Dendritic cell treated with granulocyte-macrophage colony-stimulating factor and Interleukin-4, amounts not matched to agents 40 ng/mL and 50 ng/mL, for 4 days (primary cell): ENCODE data around the gene SPTBN1.

Source experiments
- H3K27ac Mint-ChIP-seq: one replicate; pipeline ENCODE4 v1.8.0; 2022; ENCODE audit warnings: mild to moderate bottlenecking, mixed read lengths
- H3K27me3 Mint-ChIP-seq: one replicate; pipeline ENCODE4 v1.8.0; 2022; ENCODE audit warnings: mild to moderate bottlenecking, mixed read lengths
- H3K36me3 Mint-ChIP-seq: one replicate; pipeline ENCODE4 v1.8.0; 2022; ENCODE audit warnings: low read depth, mixed read lengths
- H3K4me1 Mint-ChIP-seq: one replicate; pipeline ENCODE4 v1.8.0; 2022; ENCODE audit warnings: low read depth, mixed read lengths
- H3K4me3 Mint-ChIP-seq: one replicate; pipeline ENCODE4 v1.8.0; 2022; ENCODE audit warnings: mild to moderate bottlenecking, moderate library complexity, mixed read lengths
- H3K9me3 Mint-ChIP-seq: one replicate; pipeline ENCODE4 v1.8.0; 2022; ENCODE audit warnings: mixed read lengths
- intact Hi-C: fragments of 100-400 bp; cut with micrococcal nuclease; formaldehyde crosslinking; loops from one replicate; pipeline ENCODE4 v1.15.0; 2022

SPTBN1 gene

GRCh38 chr2:54608224-54608623 is 152.1 kb downstream of the SPTBN1 start:
- Mint-ChIP-seq H3K9me3 (no peaks in the 10 kb centered on the region), H3K27ac (no peak overlapping the region), H3K4me1 (peaks cover 21% of the 10 kb centered on the region), H3K4me3 (no peak overlapping the region), H3K27me3 (no peaks in the 10 kb centered on the region), H3K36me3 (no peaks in the 10 kb centered on the region)
- intact Hi-C loops = no loop called here

DNA sequence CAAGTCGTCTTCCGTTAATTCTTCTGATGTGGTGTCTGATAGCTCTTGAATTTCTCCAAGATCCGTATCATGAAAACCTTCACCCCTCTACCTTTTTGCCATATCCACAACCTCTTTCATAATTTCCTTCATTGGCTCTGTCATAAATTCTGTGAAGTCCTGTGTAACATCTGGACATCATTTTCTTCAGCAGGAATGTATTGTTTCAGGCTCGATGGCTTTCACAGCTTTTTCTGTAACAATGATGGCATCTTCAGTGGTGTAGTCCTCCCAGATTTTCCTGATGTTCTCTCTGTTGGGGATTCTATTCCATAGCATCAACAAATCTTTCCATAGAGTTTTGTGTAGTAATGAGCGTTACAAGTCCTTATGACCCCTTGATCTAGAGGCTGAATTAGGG is 153.1 kb downstream of the SPTBN1 start:
- Mint-ChIP-seq H3K4me3 (no peak overlapping the region), H3K9me3 (no peaks in the 10 kb centered on the region), H3K4me1 (peaks cover 15% of the 10 kb centered on the region), H3K27me3 (no peaks in the 10 kb centered on the region), H3K27ac (no peak overlapping the region), H3K36me3 (no peaks in the 10 kb centered on the region)
- intact Hi-C loops = no loop called here

DNA sequence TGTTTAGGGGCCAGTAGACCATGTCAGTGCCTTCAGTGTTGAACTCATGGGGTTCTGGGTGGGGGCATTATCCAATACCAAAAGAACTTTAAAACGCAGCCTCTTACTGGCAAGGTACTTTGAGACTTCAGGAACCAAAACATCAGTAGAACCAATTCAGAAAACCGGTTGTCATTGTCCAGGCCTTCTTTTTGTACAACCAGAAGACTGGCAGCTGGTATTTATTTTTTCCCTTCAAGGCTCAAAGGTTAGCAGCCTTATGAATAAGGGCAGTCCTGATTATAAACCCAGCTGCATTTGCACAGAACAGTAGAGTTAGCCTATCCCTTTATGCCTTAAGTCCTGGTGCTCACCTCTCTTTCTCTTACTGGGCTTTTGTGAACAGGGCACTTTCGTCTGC is 153.5 kb downstream of the SPTBN1 start:
- Mint-ChIP-seq H3K27ac (no peak overlapping the region), H3K36me3 (no peaks in the 10 kb centered on the region), H3K27me3 (no peaks in the 10 kb centered on the region), H3K4me1 (peaks cover 11% of the 10 kb centered on the region), H3K4me3 (no peak overlapping the region), H3K9me3 (no peaks in the 10 kb centered on the region)
- intact Hi-C loops = no loop called here

GRCh38 chr2:54610700-54611099 is 154.6 kb downstream of the SPTBN1 start:
- Mint-ChIP-seq H3K4me1 (peaks cover 2% of the 10 kb centered on the region), H3K27ac (no peak overlapping the region), H3K27me3 (no peaks in the 10 kb centered on the region), H3K36me3 (no peaks in the 10 kb centered on the region), H3K9me3 (no peaks in the 10 kb centered on the region), H3K4me3 (no peak overlapping the region)
- intact Hi-C loops = no loop called here

DNA sequence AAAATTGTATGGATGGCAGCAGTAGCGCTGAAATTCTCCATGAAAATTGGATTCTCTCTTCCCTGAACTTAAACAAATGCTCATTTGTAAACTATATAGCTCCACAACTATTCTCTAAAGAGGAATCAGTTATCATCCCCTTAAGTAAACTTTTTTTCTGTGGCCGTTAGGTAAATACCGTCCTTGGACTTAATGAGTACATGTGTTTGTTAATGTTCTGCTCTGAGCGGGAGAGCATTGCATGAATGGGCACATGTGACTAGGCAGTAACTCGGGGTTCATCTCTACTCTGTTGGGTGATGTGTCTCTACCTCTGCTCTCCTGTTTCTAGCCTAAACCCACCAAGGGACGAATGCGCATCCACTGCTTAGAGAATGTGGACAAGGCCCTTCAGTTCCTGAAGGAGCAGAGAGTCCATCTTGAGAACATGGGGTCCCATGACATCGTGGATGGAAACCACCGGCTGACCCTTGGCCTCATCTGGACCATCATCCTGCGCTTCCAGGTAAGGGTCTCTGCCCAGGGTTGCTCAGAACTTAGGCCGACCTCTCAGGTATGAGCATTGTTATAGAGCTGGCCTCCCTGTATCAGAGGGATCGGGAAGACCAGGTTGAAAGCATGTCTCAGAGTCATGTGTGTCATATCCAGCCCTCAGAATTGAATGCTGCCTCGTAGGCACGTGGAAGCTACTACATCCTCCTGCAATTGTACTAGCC is 155.9 kb downstream of the SPTBN1 start:
- no peaks in the 10 kb centered on the region for H3K27me3 Mint-ChIP-seq
- no peak overlapping the region for H3K27ac Mint-ChIP-seq
- H3K4me3 Mint-ChIP-seq = no peak overlapping the region
- H3K9me3 Mint-ChIP-seq = no peaks in the 10 kb centered on the region
- intact Hi-C loops = no loop called here
- no peaks in the 10 kb centered on the region for H3K36me3 Mint-ChIP-seq
- no peaks in the 10 kb centered on the region for H3K4me1 Mint-ChIP-seq

GRCh38 chr2:54613386-54613785 is 157.3 kb downstream of the SPTBN1 start:
- H3K27ac Mint-ChIP-seq = no peak overlapping the region
- H3K4me1 Mint-ChIP-seq = no peaks in the 10 kb centered on the region
- intact Hi-C loops = no loop called here
- H3K4me3 Mint-ChIP-seq = no peak overlapping the region
- peaks cover 6% of the 10 kb centered on the region for H3K36me3 Mint-ChIP-seq
- no peaks in the 10 kb centered on the region for H3K9me3 Mint-ChIP-seq
- H3K27me3 Mint-ChIP-seq = no peaks in the 10 kb centered on the region

DNA sequence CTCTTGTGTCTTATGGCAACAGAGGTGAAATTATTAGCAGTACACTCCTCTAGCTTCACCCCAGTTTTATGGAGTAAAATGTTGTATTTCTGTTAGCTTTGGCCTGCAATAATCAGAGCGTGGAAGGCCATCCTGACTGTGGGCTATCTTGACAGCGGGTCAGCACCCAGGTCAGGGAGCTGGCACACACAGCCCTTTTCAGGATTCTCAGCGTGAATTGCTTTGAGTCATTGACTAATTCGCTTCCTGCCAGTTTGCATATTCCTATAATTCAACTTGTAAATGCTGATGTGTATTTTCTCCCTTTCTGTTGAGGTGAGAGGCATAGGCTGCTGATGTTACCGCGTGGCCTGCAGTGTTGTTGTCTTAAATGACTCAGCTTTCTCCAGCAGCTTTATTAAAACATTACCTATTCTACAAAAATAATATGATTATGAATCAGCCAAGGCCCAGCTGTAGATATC is 157.7 kb downstream of the SPTBN1 start:
- Mint-ChIP-seq H3K27me3 (no peaks in the 10 kb centered on the region), H3K27ac (no peak overlapping the region), H3K36me3 (peaks cover 6% of the 10 kb centered on the region), H3K4me1 (no peaks in the 10 kb centered on the region), H3K9me3 (no peaks in the 10 kb centered on the region), H3K4me3 (no peak overlapping the region)
- intact Hi-C loops = no loop called here

GRCh38 chr2:54614819-54615218 is 158.7 kb downstream of the SPTBN1 start:
- peaks cover 6% of the 10 kb centered on the region for H3K36me3 Mint-ChIP-seq
- no peaks in the 10 kb centered on the region for H3K9me3 Mint-ChIP-seq
- H3K27me3 Mint-ChIP-seq = no peaks in the 10 kb centered on the region
- intact Hi-C loops = no loop called here
- H3K27ac Mint-ChIP-seq = no peak overlapping the region
- H3K4me3 Mint-ChIP-seq = no peak overlapping the region
- H3K4me1 Mint-ChIP-seq = no peaks in the 10 kb centered on the region

GRCh38 chr2:54615832-54616534 is 159.9 kb downstream of the SPTBN1 start:
- Mint-ChIP-seq H3K27ac (no peak overlapping the region), H3K36me3 (peaks cover 6% of the 10 kb centered on the region), H3K4me3 (no peak overlapping the region), H3K9me3 (no peaks in the 10 kb centered on the region), H3K27me3 (no peaks in the 10 kb centered on the region), H3K4me1 (no peaks in the 10 kb centered on the region)
- intact Hi-C loops = no loop called here

DNA sequence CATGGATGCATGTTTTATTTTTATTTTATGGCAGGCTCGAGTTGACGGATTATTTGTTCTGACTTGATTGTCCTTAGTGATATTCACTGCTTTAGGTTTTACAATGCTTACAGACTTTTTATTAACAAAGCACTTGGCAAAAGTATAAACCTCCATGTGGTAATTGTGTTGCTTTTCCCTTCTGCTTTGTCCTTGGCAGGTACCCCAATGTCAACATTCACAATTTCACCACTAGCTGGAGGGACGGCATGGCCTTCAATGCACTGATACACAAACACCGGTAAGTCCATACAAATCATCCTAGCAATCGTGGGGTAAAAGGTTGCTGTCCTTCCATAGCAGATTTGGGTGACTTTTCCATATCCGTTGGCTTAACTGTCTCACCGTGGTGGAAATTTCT is 161.3 kb downstream of the SPTBN1 start:
- intact Hi-C loops = no loop called here
- no peak overlapping the region for H3K4me3 Mint-ChIP-seq
- no peaks in the 10 kb centered on the region for H3K27me3 Mint-ChIP-seq
- H3K36me3 Mint-ChIP-seq = peaks cover 6% of the 10 kb centered on the region
- no peaks in the 10 kb centered on the region for H3K9me3 Mint-ChIP-seq
- H3K4me1 Mint-ChIP-seq = no peaks in the 10 kb centered on the region
- no peak overlapping the region for H3K27ac Mint-ChIP-seq

GRCh38 chr2:54618646-54619565 is 162.8 kb downstream of the SPTBN1 start:
- intact Hi-C loops = no loop called here
- Mint-ChIP-seq H3K4me1 (no peaks in the 10 kb centered on the region), H3K27me3 (no peaks in the 10 kb centered on the region), H3K4me3 (no peak overlapping the region), H3K9me3 (no peaks in the 10 kb centered on the region), H3K27ac (no peak overlapping the region), H3K36me3 (peaks cover 12% of the 10 kb centered on the region)

GRCh38 chr2:54619660-54620231 is 163.6 kb downstream of the SPTBN1 start:
- Mint-ChIP-seq H3K36me3 (peaks cover 16% of the 10 kb centered on the region), H3K4me3 (no peak overlapping the region), H3K27ac (no peak overlapping the region), H3K27me3 (no peaks in the 10 kb centered on the region), H3K4me1 (no peaks in the 10 kb centered on the region), H3K9me3 (no peaks in the 10 kb centered on the region)
- intact Hi-C loops = no loop called here

- intact Hi-C loops = no loop called here
- H3K27me3 Mint-ChIP-seq = no peaks in the 10 kb centered on the region
- no peak overlapping the region for H3K27ac Mint-ChIP-seq
- no peaks in the 10 kb centered on the region for H3K4me1 Mint-ChIP-seq
- peaks cover 21% of the 10 kb centered on the region for H3K36me3 Mint-ChIP-seq
- H3K4me3 Mint-ChIP-seq = no peak overlapping the region
- no peaks in the 10 kb centered on the region for H3K9me3 Mint-ChIP-seq
Observed at GRCh38 chr2:54620948-54621347, 164.8 kb downstream of the SPTBN1 start.
